ENCODE measurements around the gene BLACAT1. TPM values are rescaled to one million over a fixed set of nuclear protein-coding genes. Genes with fewer than 3 reads are reported as not detected.

BLACAT1 gene
- polyA plus RNA-seq, 1 donor from 2014 or later: 6.0 TPM

DNA sequence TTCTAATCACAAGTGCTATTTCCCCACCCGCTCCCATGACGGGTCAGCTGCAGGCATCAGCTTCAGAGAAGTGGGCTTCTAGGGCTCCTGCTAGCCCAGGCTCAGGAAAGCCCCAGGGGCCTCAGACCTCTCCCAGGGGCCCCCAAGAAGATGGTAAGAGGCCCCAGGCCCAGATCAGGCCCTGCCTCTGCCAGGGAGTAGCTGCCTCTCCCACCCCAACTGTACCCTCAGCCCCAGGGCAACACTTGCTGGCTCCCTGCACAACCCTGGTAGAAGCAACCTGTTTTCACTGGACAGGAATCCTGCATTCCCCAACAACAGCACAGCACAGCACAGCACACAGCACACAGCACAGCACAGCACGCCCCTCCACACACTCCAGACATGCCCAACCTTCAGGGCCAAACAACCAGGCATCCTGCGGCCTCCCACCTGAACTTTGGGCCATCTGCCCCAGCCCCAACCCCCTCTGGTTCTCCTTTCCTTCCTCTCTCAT lies 6.5 kb downstream of the BLACAT1 start:
- Histone ChIP-seq H3K27me3 (ENCODE audit: insufficient read depth, low read depth, low read length) (no peaks in the 10 kb centered on the region), H3K79me2 (replicated peaks; ENCODE audit: insufficient read depth, low read length) (peaks cover 66% of the 10 kb centered on the region), H3K4me3 (ENCODE audit: low read length) (peak overlapping the region; percentile 81), H2AFZ (ENCODE audit: low read depth, low read length) (no peak overlapping the region), H3K9me2 (ENCODE audit: insufficient read depth, low read length) (no peaks in the 10 kb centered on the region), H3F3A (ENCODE audit: insufficient read depth, low read length, poor library complexity, severe bottlenecking) (no peaks in the 10 kb centered on the region), H3K27ac (ENCODE audit: low read length) (no peak overlapping the region), H3K9me3 (ENCODE audit: low read length) (no peaks in the 10 kb centered on the region), H4K20me1 (ENCODE audit: insufficient read depth) (peaks cover 12% of the 10 kb centered on the region), H3K9ac (ENCODE audit: low read length) (peak overlapping the region; percentile 53), H3K4me2 (ENCODE audit: low read length) (peak overlapping the region; percentile 71), H3K36me3 (ENCODE audit: insufficient read depth, low read length) (peaks cover 10% of the 10 kb centered on the region)
- TF ChIP-seq RAD21 (conservative IDR thresholded peaks at IDR 0.05) (no peak), CTCF (IDR thresholded peaks at IDR 0.05; ENCODE audit: poor library complexity, severe bottlenecking) (no peak), EZH2 (IDR thresholded peaks at IDR 0.05; ENCODE audit: borderline replicate concordance, insufficient read depth, low read length, poor library complexity, severe bottlenecking) (no peak)

DNA sequence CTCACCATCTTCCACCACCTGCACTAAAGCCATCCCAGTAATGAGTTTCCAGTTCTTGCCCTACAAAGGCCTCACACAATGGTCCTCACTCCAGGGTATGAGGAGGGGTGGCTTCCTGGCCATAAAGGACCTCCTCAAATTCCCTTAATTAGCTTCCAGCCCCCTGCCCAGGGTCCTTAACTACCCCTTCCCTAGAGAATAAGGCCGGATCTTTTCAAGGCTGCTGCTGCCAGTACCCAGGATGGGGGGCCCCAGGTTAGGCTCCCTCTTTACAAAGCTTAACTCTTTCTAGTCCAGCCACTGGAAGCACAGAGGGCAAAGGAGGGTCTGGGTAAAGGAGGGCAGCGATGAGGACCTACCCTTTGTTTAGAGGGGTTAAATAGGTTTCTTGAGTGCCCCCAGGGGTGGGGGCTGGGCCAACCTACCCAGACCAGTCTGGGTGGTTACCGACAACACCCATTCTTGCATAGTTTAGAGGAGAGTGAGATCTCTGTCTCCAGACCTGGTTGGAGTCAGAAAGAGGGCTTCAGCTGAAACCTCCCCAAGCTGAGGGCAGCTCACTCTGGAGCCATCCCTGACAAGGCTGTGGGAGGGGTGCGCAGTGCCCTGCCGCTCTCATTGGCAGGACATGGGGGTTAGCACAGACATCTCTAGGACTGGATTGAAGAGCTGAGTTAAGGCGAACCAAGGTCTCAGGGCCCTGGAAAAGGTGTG lies 7.1 kb downstream of the BLACAT1 start:
- Histone ChIP-seq H3K9ac (ENCODE audit: low read length) (peak overlapping the region; percentile 53), H3K27ac (ENCODE audit: low read length) (no peak overlapping the region), H3K36me3 (ENCODE audit: insufficient read depth, low read length) (peaks cover 5% of the 10 kb centered on the region), H4K20me1 (ENCODE audit: insufficient read depth) (peaks cover 12% of the 10 kb centered on the region), H2AFZ (ENCODE audit: low read depth, low read length) (no peak overlapping the region), H3K9me3 (ENCODE audit: low read length) (no peaks in the 10 kb centered on the region), H3K4me2 (ENCODE audit: low read length) (peak overlapping the region; percentile 25), H3K27me3 (ENCODE audit: insufficient read depth, low read depth, low read length) (no peaks in the 10 kb centered on the region), H3K79me2 (replicated peaks; ENCODE audit: insufficient read depth, low read length) (peaks cover 61% of the 10 kb centered on the region), H3F3A (ENCODE audit: insufficient read depth, low read length, poor library complexity, severe bottlenecking) (no peaks in the 10 kb centered on the region), H3K9me2 (ENCODE audit: insufficient read depth, low read length) (no peaks in the 10 kb centered on the region), H3K4me3 (ENCODE audit: low read length) (peak overlapping the region; percentile 81)
- TF ChIP-seq SMC3 (conservative IDR thresholded peaks at IDR 0.05; ENCODE audit: poor library complexity): no peak
- TF ChIP-seq EZH2 (IDR thresholded peaks at IDR 0.05; ENCODE audit: borderline replicate concordance, insufficient read depth, low read length, poor library complexity, severe bottlenecking): no peak
- TF ChIP-seq MXI1 (conservative IDR thresholded peaks at IDR 0.05; ENCODE audit: poor library complexity, severe bottlenecking): no peak
- TF ChIP-seq RAD21 (conservative IDR thresholded peaks at IDR 0.05): no peak
- no peak for TF ChIP-seq CTCF (IDR thresholded peaks at IDR 0.05; ENCODE audit: poor library complexity, severe bottlenecking)
- TF ChIP-seq, protein P1, sequence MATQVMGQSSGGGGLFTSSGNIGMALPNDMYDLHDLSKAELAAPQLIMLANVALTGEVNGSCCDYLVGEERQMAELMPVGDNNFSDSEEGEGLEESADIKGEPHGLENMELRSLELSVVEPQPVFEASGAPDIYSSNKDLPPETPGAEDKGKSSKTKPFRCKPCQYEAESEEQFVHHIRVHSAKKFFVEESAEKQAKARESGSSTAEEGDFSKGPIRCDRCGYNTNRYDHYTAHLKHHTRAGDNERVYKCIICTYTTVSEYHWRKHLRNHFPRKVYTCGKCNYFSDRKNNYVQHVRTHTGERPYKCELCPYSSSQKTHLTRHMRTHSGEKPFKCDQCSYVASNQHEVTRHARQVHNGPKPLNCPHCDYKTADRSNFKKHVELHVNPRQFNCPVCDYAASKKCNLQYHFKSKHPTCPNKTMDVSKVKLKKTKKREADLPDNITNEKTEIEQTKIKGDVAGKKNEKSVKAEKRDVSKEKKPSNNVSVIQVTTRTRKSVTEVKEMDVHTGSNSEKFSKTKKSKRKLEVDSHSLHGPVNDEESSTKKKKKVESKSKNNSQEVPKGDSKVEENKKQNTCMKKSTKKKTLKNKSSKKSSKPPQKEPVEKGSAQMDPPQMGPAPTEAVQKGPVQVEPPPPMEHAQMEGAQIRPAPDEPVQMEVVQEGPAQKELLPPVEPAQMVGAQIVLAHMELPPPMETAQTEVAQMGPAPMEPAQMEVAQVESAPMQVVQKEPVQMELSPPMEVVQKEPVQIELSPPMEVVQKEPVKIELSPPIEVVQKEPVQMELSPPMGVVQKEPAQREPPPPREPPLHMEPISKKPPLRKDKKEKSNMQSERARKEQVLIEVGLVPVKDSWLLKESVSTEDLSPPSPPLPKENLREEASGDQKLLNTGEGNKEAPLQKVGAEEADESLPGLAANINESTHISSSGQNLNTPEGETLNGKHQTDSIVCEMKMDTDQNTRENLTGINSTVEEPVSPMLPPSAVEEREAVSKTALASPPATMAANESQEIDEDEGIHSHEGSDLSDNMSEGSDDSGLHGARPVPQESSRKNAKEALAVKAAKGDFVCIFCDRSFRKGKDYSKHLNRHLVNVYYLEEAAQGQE (IDR thresholded peaks at IDR 0.05; ENCODE audit: borderline replicate concordance): no peak
- no peak for TF ChIP-seq POLR2AphosphoS5 (IDR thresholded peaks at IDR 0.05)
- TF ChIP-seq EP300 (conservative IDR thresholded peaks at IDR 0.05; ENCODE audit: poor library complexity, severe bottlenecking): no peak
- TF ChIP-seq TAF1 (IDR thresholded peaks at IDR 0.05; ENCODE audit: low read depth): no peak
